HG03354 (cell line): ENCODE results near the gene PIK3R6.
"Not testable (repeated sequence)": the region's sequence is repeated elsewhere in the genome, so short reads cannot be mapped to it uniquely, and the experiment has no call there.

Experiments
- ATAC-seq: cut with Tn5 transposase; IDR thresholded peaks from one replicate; pipeline ENCODE4 v1.9.1; 2021; ENCODE audit warnings: mild to moderate bottlenecking; ENCODE audit not compliant: unreplicated experiment, poor library complexity, severe bottlenecking

PIK3R6 gene

GRCh38 chr17:8894673-8895578 is 27.5 kb upstream of the PIK3R6 start:
- ATAC-seq: peak; percentile 51

GRCh38 chr17:8894202-8894671 is 26.8 kb upstream of the PIK3R6 start:
- ATAC-seq: no peak

GRCh38 chr17:8893621-8894201 is 26.2 kb upstream of the PIK3R6 start:
- ATAC-seq: no peak

- no peak for ATAC-seq
Measured at GRCh38 chr17:8893059-8893458, 25.6 kb upstream of the PIK3R6 start.

GRCh38 chr17:8892338-8892690 is 24.8 kb upstream of the PIK3R6 start:
- ATAC-seq: no peak

- ATAC-seq: no peak
Measured at GRCh38 chr17:8890671-8891070, 23.2 kb upstream of the PIK3R6 start.

- no peak for ATAC-seq
Measured at GRCh38 chr17:8889458-8890210, 22.2 kb upstream of the PIK3R6 start.

GRCh38 chr17:8888704-8889302 is 21.3 kb upstream of the PIK3R6 start:
- ATAC-seq: no peak

GRCh38 chr17:8887834-8888703 is 20.6 kb upstream of the PIK3R6 start:
- ATAC-seq: no peak

GRCh38 chr17:8887301-8887700 is 19.8 kb upstream of the PIK3R6 start:
- no peak for ATAC-seq

- ATAC-seq: no peak
Measured at GRCh38 chr17:8885967-8886684, 18.7 kb upstream of the PIK3R6 start.

GRCh38 chr17:8885163-8885966 is 17.9 kb upstream of the PIK3R6 start:
- not testable (repeated sequence) for ATAC-seq

- no peak for ATAC-seq
Measured at GRCh38 chr17:8884336-8884990, 17.0 kb upstream of the PIK3R6 start.

GRCh38 chr17:8883353-8883752 is 15.9 kb upstream of the PIK3R6 start:
- ATAC-seq: no peak

GRCh38 chr17:8881606-8882005 is 14.1 kb upstream of the PIK3R6 start:
- ATAC-seq: no peak

- ATAC-seq: no peak
Measured at GRCh38 chr17:8880466-8880865, 13.0 kb upstream of the PIK3R6 start.

GRCh38 chr17:8879410-8879809 is 11.9 kb upstream of the PIK3R6 start:
- ATAC-seq: no peak
